ENCODE measurements around the gene SLC10A3.
A peak's percentile ranks its signal among the peaks of the same experiment; 100 is the strongest.

Gene SLC10A3

GRCh38 chrX:154531626-154532025 is 41.2 kb upstream of the SLC10A3 start:
- TF ChIP-seq REST (IDR thresholded peaks at IDR 0.05; ENCODE audit: low read depth) (no peak), YY1 (IDR thresholded peaks at IDR 0.05; ENCODE audit: low read depth) (no peak), EGR1 (IDR thresholded peaks at IDR 0.05) (no peak), ZBTB7A (IDR thresholded peaks at IDR 0.05; ENCODE audit: low read depth) (no peak), TEAD4 (IDR thresholded peaks at IDR 0.05) (no peak), FOXM1 (IDR thresholded peaks at IDR 0.05; ENCODE audit: borderline replicate concordance, low read depth) (no peak), RAD21 (IDR thresholded peaks at IDR 0.05; ENCODE audit: low read depth) (no peak), NFIC (IDR thresholded peaks at IDR 0.05) (no peak), CEBPB (IDR thresholded peaks at IDR 0.05) (no peak), TCF12 (IDR thresholded peaks at IDR 0.05; ENCODE audit: low read depth) (no peak), TAF1 (IDR thresholded peaks at IDR 0.05; ENCODE audit: low read depth) (no peak), CREB1 (IDR thresholded peaks at IDR 0.05; ENCODE audit: low read depth) (no peak), USF1 (IDR thresholded peaks at IDR 0.05) (no peak), EP300 (IDR thresholded peaks at IDR 0.05; ENCODE audit: borderline replicate concordance) (no peak), MAX (IDR thresholded peaks at IDR 0.05) (no peak)

- TF ChIP-seq TCF12 (IDR thresholded peaks at IDR 0.05; ENCODE audit: low read depth) = no peak
- TF ChIP-seq RAD21 (IDR thresholded peaks at IDR 0.05; ENCODE audit: low read depth) = no peak
- TF ChIP-seq REST (IDR thresholded peaks at IDR 0.05; ENCODE audit: low read depth) = no peak
- TF ChIP-seq EP300 (IDR thresholded peaks at IDR 0.05; ENCODE audit: borderline replicate concordance) = no peak
Measured at GRCh38 chrX:154530286-154530685, 39.9 kb upstream of the SLC10A3 start.

- no peak for TF ChIP-seq TCF12 (IDR thresholded peaks at IDR 0.05; ENCODE audit: low read depth)
- peak; percentile 41; the same call in 1 of the 2 replicates for TF ChIP-seq CEBPB (IDR thresholded peaks at IDR 0.05)
Measured at GRCh38 chrX:154529206-154529612, 38.8 kb upstream of the SLC10A3 start.

GRCh38 chrX:154526901-154527675 is 36.7 kb upstream of the SLC10A3 start:
- 0 out of 2 replicates have a peak, but pooled peaks have one; percentile 51 for TF ChIP-seq ZBTB7A (IDR thresholded peaks at IDR 0.05; ENCODE audit: low read depth)
- TF ChIP-seq RAD21 (IDR thresholded peaks at IDR 0.05; ENCODE audit: low read depth) = peak; percentile 23; the same call in 1 of the 2 replicates
- TF ChIP-seq FOXM1 (IDR thresholded peaks at IDR 0.05; ENCODE audit: borderline replicate concordance, low read depth) = no peak
- TF ChIP-seq CEBPB (IDR thresholded peaks at IDR 0.05) = no peak

- TF ChIP-seq EGR1 (IDR thresholded peaks at IDR 0.05) (no peak), EP300 (IDR thresholded peaks at IDR 0.05; ENCODE audit: borderline replicate concordance) (no peak), YY1 (IDR thresholded peaks at IDR 0.05; ENCODE audit: low read depth) (no peak), CEBPB (IDR thresholded peaks at IDR 0.05) (peak; percentile 78), REST (IDR thresholded peaks at IDR 0.05; ENCODE audit: low read depth) (no peak), TAF1 (IDR thresholded peaks at IDR 0.05; ENCODE audit: low read depth) (no peak)
Measured at GRCh38 chrX:154525606-154526490, 35.4 kb upstream of the SLC10A3 start.

Measured in Ishikawa (cell line).